ENCODE measurements around the gene THOC5. TPM values are rescaled to one million over a fixed set of nuclear protein-coding genes. Genes with fewer than 3 reads are reported as not detected.

Gene THOC5
- total and polyA plus RNA-seq, 2 experiments from 2014 or later, result 24.6 to 53.4 TPM

GRCh38 chr22:29499852-29500251 is 53.7 kb downstream of the THOC5 start:
- Histone ChIP-seq H3K27me3 (ENCODE audit: insufficient read depth) (no peaks in the 10 kb centered on the region), H3F3A (replicated peaks; ENCODE audit: low read depth) (no peaks in the 10 kb centered on the region), H3K36me3 (ENCODE audit: insufficient read depth) (no peaks in the 10 kb centered on the region), H3K4me3 (no peak overlapping the region), H3K79me2 (replicated peaks; ENCODE audit: insufficient read depth) (no peaks in the 10 kb centered on the region), H3K4me2 (no peak overlapping the region), H4K20me1 (replicated peaks; ENCODE audit: insufficient read depth) (no peaks in the 10 kb centered on the region; the same call in 1 of the 2 replicates), H2AFZ (no peak overlapping the region), H3K9me2 (ENCODE audit: insufficient read depth) (no peaks in the 10 kb centered on the region), H3K27ac (ENCODE audit: low read depth) (no peak overlapping the region), H3K4me1 (ENCODE audit: insufficient read depth) (no peaks in the 10 kb centered on the region)
- H3K9me3 Mint-ChIP-seq, result peaks cover 3% of the 10 kb centered on the region; the same call in 1 of the 3 replicates
- no peaks in the 10 kb centered on the region for H3K4me1 Mint-ChIP-seq
- no peak overlapping the region for H3K27ac Mint-ChIP-seq
- H3K4me3 Mint-ChIP-seq, result no peak overlapping the region
- peaks cover 3% of the 10 kb centered on the region for H3K36me3 Mint-ChIP-seq (ENCODE audit: low read depth)
- TF ChIP-seq ZNF114 (CRISPR knock-in tag; IDR thresholded peaks at IDR 0.05), result no peak
- TF ChIP-seq STAT1 (IDR thresholded peaks at IDR 0.05; ENCODE audit: unreplicated experiment), result no peak
- TF ChIP-seq EZH2phosphoT487 (IDR thresholded peaks at IDR 0.05; ENCODE audit: unreplicated experiment), result no peak
- no peak for TF ChIP-seq EZH2 (IDR thresholded peaks at IDR 0.05; ENCODE audit: low read depth, unreplicated experiment)
- no peak for TF ChIP-seq ZNF462 (CRISPR knock-in tag; IDR thresholded peaks at IDR 0.05)
- no peak for TF ChIP-seq NANOG (IDR thresholded peaks at IDR 0.05; ENCODE audit: borderline replicate concordance)
- TF ChIP-seq REST (IDR thresholded peaks at IDR 0.05; ENCODE audit: unreplicated experiment), result no peak
- no peak for TF ChIP-seq POLR2AphosphoS5 (IDR thresholded peaks at IDR 0.05; ENCODE audit: low read depth)
- TF ChIP-seq ETS1 (IDR thresholded peaks at IDR 0.05), result no peak
- TF ChIP-seq ZNF331 (CRISPR knock-in tag; IDR thresholded peaks at IDR 0.05; ENCODE audit: low read depth), result no peak
- no peak for TF ChIP-seq JUNB (IDR thresholded peaks at IDR 0.05; ENCODE audit: unreplicated experiment)
- TF ChIP-seq CTCF (conservative IDR thresholded peaks at IDR 0.05; ENCODE audit: low read depth in 2 of 2), result no peak
- no peak for TF ChIP-seq CREB1 (CRISPR knock-in tag; IDR thresholded peaks at IDR 0.05; ENCODE audit: low read depth)
- no peaks in the 10 kb centered on the region for H3K27me3 Mint-ChIP-seq (ENCODE audit: insufficient read depth, low read depth, poor library complexity)
- DNase-seq (ENCODE audit: low spot score) (no peak), ATAC-seq (no peak)
